ENCODE data around the gene PLD1.

Gene PLD1

DNA sequence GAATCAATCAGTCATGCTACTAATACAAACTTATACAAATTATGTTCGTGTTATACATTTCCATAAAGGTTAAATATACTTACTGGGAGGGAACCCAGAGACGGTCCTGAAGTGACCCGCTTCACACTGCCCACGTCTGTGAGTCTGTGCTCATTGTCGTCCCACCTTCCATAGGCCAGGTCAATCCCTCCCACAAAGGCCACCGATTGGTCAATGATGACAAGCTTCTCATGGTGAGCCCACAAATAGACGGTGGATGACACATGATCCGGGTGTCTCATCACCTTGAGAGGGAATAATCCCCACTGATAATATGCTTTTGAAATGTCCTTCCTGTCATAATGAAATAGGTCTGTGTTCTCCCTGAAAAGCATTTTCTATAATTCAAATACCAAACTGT, 121.7 kb downstream of the PLD1 start:
- no peak for DNase-seq

DNA sequence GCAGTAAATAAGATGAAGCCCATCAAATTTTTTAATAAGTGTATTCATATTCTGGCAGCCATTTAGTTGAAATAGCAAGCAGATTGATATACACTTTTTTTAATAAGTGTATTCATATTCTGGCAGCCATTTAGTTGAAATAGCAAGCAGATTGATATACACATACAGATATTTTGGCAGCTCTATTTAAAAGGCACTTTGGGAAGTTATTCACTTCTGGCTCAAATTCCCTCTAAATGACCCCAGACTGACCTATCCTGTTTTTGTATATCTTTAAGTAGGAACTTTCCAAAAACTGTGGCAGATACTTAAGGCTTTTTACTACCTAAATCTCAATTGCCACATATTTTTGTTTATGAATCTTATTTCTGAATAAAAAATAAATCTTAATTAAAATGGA, 122.3 kb downstream of the PLD1 start:
- DNase-seq, result no peak

DNA sequence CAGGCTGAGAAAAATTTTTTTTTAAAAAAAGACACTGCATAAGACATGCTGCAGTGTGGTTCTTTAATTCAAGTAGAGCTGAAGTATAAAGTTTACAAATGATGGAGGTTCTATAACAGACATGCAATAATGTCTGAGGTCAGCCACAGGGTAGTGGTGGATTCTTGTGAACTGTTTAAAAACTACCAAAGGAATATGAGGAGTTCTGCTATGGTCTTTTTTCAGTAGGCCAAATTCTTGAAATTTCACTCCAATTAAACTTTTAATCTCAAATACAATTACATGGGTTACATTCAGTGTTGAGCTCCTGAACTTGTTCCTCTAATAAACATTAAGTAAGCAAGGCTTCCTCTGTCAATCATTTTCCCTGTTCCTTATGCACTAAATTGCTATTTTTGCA, 122.7 kb downstream of the PLD1 start:
- no peak for DNase-seq

DNA sequence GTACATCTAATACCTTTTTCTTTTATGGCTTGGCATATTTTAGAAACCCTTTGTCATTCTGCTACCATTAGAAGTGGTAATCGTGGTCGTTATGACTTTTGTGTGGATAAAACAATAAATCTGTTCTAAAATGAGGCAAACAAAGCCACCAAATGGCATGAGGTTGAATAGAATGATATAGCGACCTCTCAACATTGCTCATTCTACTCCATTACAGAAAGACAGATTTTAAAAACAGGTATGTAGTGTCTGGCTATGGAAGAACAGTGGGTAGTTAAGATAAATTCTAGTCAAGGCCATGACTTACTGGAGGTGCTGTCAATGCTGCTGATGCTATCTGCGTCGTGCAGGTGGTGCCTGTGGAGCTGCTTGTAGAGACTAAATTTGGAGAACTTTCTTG, 123.2 kb downstream of the PLD1 start:
- DNase-seq, result no peak

DNA sequence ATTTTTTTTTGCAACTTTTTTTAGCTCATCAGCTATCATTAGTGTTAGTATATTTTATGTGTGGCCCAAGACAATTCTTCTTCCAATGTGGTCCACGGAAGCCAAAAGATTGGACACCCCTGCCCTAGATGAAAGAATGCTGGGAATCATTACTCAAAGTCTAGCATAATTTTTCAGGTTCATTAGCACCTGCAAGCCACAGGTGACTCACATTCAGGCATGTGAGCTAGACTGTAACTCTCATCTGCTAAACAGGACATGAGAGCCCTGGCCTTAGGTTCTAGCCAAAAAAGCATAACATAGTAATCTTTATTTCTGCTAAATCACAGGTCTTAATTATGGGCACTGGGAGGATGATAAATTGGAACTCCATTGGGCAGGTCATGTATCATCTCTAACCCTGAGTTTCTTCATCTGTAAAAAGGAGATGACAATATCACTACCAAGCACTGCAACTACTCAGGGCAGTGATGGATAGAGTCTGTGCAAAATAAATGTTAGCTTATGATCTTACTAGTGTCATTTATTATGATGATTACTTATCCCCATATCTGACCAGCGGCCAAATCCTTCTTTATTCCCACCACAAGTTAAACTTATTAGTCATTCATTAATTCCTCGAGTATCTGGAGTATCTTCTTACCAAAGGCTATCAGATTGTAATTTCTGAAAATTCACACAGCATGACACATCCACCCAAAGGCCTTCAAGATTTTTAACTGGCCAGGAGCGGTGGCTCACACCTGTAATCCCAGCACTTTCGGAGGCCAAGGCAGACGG, 125.0 kb downstream of the PLD1 start:
- no peak for DNase-seq

DNA sequence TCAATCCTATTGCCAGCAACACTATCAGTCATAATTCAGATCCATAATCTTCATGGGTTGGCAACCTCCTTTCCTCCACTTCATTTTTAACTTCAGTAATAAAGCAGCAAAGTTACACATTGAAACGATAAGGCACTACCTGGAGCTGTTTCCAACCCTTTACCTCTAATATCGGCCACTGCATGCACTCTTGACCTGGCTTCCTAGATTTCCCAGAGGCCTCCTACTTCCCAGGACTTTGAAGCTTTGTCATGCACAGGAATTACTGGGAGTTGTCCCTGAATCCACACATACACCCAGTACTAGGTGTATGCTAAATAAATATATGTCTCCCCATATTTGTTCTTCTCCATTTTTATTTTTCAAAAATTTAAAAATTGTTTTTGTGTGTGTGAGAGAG, 126.1 kb downstream of the PLD1 start:
- DNase-seq, result no peak

DNA sequence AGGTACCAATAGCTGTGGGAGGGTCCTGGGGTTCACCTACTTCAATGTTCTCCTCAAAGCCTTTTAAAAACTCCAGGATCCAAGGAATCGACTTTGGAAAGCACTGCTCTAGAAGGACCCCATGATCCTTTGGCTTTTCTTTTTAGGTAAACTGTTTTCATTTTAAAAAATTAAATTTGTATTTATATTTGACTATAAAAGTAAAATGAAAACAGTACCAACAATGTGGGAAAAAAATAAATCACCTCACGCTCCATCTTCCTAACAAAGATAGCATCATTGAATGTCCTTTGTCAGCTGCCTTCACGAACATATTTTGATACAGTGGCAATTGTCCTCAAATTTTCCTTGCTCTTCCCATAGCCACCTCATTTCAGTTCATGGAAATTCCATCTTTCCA, 127.5 kb downstream of the PLD1 start:
- DNase-seq, result no peak

DNA sequence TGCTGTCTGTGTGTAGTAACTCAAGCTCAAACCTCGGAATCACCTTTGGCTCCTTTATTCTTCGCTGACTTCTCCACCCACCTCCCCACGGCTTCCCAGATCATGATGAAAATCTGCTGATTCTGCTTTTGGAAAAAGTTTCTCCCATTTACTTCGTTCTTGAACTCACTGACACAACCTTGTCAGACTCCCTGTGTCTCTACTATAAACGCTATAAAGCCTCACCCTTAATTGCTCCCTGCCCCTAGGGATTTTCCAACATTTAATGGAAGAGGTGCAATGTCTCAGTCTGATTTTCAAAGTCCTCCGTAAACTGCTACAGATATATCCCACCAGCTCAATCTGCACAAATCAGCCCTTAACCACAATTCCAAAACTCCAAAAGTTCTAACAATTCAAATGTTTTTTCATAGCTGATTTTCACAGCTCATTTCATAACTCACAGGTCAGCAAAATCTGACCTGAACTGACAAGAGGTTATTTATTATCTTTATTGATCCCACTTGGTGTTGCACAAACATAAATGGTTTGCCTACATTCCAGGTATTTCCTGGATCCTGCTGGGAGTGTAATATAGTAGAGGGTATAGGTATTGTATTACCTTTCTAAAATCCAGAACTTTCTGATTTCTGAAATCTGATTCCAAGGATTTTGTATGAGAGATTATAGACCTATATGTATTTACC, 129.4 kb downstream of the PLD1 start:
- no peak for DNase-seq

DNA sequence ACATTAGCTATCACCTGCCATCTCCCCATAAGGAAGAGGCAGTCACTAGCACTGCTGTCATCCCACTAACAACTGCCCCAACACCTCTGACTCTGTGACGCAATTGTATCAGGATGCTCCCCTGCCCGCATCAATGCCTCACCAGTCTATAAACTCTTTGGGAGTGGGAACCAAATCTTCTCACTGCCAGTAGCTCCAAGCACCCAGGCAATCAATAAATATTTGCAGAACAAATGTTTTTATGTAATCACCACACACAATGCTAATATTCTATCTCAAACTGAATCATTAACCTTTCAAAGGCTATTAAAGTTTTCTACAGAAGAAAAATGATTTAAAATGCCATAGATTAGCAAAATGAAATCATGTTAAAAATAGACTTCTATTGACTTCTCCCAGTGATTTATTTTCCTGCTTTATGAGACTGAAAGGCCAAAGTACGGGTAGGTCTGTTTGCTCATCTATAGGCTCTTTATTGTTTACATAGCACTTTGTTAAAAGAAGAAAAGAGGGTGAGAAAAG, 131.3 kb downstream of the PLD1 start:
- DNase-seq, result no peak

DNA sequence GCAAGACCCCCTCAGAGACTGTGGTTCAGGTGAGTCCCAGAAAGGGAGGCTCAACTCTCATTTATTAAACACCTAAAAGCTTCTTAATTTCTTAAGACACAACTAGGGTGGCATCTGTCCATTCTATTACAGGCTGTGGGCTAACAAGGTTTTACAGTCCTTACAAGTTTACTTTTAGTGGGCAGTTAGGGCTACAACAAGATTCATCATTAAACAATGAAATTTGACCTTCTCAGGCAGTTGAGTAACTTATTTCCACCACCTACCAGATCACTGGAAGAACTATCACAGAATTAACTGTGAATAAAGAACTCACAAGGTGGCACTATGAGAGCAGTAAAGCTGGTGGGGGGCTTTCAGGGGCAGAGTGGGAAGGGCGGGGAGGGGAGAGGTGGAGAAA, 132.6 kb downstream of the PLD1 start:
- no peak for DNase-seq

DNA sequence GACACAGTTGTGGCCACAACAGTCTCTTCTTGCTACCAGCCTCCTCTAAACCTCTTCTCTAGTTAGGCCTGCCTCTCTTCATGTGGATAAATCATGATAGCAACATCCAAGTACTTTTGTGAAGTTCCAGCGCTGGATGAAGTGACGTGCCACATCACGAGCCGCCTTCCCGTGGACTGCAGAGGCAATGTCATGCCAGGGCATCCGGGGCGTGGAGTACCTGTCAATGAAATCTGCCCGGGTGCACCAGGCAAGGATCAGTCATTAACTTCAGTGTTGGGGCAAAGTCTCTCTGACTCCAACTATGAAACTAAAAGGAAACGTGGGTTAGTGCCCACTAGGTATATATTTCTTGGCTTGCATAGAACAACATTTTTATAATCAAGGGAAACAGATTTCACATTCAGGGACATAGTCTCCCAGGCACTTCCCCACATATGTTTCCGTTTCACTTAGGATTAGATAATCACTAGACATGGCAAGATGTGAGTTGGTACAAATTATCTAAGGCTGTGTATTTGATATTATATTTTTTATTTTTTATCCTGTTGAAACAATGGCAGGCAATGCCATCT, 133.6 kb downstream of the PLD1 start:
- no peak for DNase-seq

DNA sequence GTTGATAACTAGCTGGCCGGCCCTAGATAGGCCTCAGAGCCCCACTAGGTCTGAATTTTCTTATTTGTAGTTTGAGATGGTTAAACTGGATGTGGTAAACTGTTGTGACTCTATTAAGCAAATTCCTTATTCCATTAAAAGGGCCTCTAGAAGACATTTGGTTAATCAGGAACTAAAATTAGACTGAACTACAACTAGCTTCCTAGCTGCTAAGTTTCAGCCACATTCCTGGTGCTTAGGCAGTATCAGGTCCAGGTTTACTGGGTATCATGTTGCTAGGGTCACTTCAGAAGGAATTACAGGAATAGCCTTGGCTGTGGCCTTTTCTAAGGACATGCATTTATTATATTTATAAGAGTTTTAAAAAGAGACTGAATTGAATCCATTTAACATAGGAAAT, 136.3 kb downstream of the PLD1 start:
- DNase-seq, result no peak

DNA sequence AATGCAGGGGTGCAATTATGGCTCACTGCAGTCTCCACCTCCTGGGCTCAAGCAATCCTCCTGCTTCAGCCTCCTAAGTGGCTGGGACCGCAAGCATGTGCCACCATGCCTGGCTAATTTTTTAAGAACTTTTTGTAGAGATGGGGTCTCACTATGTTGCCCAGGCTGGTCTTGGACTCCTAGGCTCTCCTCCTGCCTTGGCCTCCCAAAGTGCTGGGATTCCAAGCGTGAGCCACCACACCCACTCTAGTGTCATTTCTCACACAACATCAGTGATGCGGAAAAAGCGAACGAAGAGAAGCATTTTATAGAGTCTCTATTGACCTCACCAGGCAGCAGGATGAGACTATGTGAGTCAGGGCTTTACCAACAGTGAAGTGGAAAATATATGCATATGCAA, 137.7 kb downstream of the PLD1 start:
- DNase-seq, result no peak

DNA sequence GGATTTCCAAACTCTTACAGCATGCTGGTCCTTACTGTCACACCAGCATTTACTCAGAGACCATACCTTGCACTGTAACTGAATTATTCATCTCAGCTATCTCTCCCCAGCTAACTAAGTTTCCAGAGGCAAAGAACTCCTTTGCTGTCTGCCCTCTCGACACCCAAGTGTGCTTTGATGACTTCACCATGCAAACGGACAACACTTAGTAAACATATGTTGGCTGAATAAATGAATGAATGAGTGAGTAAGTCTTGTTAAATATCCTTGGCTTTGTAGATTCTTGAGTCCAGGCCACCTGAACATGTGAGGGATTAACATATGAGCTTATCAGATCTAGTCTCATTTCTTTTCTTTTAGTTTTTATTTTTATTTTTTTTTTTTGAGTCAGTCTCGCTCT, 138.2 kb downstream of the PLD1 start:
- no peak for DNase-seq

DNA sequence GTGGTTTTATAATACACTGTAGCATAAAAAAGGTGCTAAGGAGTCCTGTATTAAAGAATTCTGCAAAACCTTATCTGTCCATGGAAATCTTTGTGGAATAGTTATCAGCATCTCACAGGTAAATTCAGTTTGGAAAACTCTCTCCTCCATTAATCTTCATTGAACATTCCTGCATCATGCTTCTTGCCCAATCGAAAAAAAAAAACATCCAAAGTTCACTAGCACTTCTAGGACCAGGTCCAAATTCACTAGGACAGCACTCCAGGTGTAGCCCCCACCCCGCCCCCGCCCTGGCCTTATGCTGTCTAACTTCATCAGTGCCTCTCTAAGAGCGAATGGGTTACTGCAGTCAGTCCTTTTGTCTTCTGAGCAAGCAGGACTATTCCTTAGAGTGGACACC, 138.6 kb downstream of the PLD1 start:
- DNase-seq, result no peak

DNA sequence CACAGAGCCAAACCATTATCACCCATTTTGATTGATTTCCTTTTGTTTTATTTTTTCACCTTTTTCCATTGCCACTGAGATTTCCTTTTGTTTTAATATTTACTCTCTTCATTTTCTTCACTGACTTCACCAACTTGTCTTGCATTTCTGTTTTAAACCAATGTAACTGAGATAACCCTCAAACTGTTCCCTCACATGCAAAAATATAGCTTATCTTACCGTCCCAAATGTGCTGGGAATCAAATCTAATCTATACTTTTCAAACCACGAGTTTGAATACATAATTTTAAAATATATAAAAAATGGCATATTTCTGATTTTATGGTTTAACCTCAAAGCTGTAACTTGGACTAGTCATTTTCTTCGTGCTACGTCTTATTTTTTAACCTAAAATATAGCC, 143.8 kb downstream of the PLD1 start:
- DNase-seq, result no peak

DNA sequence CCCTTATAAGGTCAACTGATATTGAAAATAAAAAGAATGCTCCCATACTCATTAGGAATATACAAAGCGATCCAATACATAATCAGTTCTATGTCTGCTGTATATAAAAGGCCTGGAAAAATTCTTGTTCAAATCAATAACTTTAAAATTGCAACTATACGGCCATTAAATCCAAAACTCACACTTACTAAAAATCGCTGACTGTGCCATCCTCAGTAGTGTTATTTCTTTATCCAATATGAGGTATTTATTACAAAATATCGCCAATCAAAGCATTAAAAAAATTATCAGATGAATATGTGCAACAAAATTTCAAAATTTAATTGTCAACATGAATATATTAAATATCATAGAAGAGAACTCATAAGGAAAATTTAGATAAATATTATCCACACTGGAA, 146.5 kb downstream of the PLD1 start:
- DNase-seq, result no peak

DNA sequence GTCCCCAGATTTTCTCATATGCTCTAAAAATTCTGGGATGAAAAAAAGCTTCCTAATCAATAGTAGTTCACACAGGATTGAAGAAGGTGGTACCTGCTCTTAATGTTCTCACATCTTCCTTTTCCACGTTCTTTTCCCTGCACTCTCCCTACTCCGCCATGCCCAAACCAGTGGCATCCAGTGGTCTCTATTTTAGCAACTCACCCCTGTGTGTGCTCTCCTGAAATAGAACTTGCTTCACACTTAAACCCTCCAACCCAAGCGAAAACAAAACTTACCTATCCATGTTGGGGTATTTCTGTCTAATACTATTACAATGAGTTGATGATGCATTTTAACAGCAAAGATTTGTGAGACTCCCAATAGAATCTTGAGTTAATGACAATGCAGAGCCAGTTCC, 148.8 kb downstream of the PLD1 start:
- DNase-seq, result no peak

DNA sequence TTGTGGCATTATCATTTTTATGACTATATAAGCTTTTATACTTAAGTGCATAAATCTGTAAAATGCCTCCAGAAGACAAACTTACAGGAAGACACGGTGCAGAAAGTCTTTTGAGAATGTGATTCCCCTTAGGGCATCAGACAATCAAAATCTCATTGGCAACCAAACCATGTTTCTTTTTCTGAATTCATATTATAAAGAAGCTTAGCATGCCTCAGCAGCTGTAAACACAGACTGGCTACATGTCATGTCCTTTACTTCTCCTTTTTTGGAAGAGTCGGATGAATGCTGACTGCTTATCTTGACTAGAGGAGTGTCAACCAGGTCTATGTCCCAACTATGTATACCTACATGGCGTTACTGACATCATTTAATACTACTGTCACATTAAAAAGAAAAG, 150.1 kb downstream of the PLD1 start:
- no peak for DNase-seq

DNA sequence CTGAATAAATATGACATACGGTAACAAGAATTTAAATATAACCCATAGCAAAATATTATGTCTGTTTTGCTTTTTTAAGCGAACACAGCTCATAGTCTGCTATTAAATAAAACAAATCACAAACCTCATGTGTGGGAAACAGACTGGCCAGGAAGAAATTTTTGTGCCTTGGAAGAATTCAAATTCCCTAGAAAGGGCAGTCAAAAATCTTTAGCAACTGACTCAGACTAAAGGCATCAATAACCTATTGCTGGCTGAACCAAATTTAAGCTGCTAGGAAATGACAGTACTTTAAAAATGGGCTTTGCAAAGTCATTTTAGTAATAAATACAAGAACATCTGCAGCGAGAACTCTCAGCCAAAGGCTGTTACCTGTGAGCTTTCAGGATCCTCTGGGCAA, 151.4 kb downstream of the PLD1 start:
- DNase-seq, result no peak

DNA sequence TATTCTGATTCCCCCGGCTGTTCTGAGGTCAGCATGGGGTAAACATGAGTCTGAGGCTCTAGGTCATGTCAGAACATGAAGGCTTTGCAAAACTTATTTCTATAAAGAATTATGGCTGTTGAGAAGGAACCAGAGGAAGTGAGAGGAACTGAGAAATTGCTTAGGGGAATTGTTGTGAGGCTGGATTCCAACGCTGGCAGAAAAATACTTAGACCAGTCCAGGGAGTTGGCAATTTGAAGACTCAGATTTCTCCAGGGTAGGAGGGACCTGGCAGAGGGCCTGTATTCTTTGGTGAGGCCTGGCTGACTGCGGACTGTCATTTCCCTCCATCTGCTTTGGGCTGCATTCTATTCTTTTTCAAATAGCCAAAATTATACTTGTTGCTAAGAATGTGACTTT, 155.5 kb downstream of the PLD1 start:
- DNase-seq, result no peak

DNA sequence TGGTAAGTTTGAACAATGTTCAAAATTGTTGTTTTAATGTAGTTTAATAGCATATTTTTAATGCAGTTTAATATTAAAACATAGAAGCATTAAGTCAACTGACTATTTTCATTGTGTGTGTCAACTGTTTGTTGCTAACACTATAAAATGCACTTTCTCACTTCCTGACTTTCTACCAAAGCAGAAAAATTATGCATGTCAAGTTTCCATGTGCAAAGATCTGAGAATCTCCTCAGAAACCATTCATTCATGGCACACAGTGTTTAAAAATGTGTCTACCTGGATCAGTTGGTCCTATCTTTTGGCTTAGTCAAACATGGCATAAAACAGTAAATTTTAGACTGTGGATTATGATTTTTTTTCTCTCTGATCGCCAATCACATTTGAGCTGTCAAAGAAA, 156.0 kb downstream of the PLD1 start:
- DNase-seq, result no peak

DNA sequence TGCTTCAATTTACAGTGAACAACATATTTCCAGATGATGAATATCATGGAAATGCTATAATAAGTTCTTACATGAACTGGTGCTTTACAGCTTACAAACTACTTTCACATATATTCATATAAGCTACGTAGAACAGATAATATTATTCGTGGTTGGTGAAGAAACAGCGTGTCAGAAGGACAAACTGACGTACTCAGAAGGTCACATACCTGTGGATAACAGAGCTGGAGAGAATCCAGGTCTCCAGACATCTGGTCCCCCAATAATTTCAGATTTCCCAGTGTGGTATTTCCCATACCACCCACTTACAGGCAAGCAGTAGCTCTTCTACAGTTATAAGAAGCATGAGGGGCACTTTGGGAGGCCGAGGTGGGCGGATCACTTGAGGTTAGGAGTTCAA, 156.6 kb downstream of the PLD1 start:
- DNase-seq, result no peak

DNA sequence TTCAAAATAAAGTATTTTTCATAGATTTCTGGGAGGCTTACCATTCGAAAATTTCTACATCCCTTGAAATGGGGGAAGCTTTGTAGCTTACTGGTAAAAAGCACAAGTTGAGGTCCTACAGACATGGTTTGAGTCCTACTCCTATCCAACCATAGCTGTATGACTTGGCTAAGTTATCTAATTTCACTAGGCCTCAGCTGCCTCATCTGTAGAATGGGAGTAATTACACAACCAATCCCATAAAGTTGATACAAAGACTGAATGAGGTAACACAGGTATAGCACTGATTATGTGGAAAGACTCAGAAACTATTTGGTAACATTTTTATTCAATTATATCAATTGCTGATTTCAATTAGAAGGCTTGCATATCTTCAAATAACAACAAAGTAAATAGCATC, 157.4 kb downstream of the PLD1 start:
- no peak for DNase-seq

Measured in NCI-H2029 treated with DMSO at 0.1 percent for 48 hours (cell line).